Spleen (tissue), 3 donors: ENCODE measurements around the gene DTNA.

Experiments used
- POLR2A ChIP-seq, 3 donors: fragments of 450-650 bp; IDR thresholded peaks; one replicate each; pipeline ENCODE4 v1.5.1; 2017; ENCODE audit warnings: antibody characterized with exemption in 3 of 3, mild to moderate bottlenecking in 1 of 3
- POLR2AphosphoS5 ChIP-seq, 3 donors: sonication (generic); formaldehyde crosslinking; IDR thresholded peaks; one replicate each; pipeline ENCODE4 v1.5.1; 2017; ENCODE audit warnings: antibody characterized with exemption in 3 of 3

DNA sequence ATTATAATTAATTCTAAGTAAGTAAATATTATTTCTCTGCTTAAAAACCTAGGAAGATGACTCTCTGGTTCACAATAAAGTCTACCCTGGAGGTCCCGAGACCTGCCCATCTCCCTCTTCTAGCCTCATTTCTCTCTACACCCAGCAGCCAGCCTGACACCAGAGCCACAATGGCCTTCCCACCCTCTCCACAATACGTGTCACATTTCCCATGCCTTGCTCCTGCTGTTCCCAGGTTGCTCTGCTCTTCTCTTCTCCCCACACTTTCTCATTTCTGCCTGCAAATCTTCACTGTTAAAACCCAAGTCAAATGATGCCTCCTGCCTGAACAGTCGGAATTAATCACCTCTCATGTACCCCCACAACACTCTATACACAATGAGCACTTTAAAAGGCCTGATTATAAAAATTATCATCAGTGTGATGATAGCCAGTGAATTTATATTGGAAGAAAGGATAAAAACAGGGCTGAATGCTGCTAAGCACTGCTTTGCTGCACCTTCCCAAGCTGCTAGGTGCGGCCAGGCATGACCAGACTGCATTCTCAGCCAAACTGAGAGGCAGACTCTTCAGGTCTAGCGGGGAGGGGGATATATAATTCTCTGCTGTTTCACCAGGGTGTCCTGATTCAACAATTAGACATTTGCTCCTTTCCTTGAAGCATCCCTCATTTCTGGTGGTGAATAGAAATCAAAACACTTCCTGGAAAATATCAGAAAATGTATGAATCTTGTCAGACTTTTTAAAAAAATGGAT, 160.6 kb downstream of the DTNA start:
- TF ChIP-seq POLR2A (IDR thresholded peaks at IDR 0.05) (no peak), POLR2AphosphoS5 (IDR thresholded peaks at IDR 0.05) (no peak)
